OCI-LY7 (cell line): Measurements from ENCODE around the gene KDM8.

Experiments
- EZH2phosphoT487 ChIP-seq: fragments of 200-600 bp; sonication (generic); IDR thresholded peaks from 2 replicates; pipeline ENCODE4 v1.6.1; 2018; ENCODE audit warnings: low read depth, borderline replicate concordance, mild to moderate bottlenecking, mixed run types, antibody characterized with exemption, low read length, moderate library complexity, mixed read lengths
- TF ChIP-seq, protein P1 (sequence below): fragments of 200-600 bp; sonication (generic); conservative IDR thresholded peaks from 2 replicates; pipeline ENCODE4 v1.5.1; 2014; ENCODE audit warnings: mild to moderate bottlenecking, antibody characterized with exemption, low read length, moderate library complexity, mixed read lengths

DNA sequence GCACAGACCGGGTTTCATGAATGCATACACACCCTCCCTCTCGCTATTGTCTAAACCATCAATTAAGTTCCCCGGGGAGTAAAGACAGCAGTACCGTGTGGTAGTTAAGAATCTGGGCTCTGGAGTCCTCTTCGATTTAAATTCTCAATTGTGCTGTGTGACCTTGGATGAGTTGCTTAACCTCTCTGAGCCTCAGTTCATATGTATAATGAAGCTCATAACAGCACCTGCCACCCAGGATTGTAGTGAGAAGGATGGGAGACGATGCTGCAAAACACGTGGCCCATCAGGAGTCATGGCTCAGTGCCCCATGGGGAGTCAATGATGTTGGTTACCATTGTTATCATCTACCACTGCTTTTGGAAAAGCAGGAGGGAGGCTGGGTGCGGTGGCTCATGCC lies 34.5 kb upstream of the KDM8 start:
- TF ChIP-seq, protein P1, sequence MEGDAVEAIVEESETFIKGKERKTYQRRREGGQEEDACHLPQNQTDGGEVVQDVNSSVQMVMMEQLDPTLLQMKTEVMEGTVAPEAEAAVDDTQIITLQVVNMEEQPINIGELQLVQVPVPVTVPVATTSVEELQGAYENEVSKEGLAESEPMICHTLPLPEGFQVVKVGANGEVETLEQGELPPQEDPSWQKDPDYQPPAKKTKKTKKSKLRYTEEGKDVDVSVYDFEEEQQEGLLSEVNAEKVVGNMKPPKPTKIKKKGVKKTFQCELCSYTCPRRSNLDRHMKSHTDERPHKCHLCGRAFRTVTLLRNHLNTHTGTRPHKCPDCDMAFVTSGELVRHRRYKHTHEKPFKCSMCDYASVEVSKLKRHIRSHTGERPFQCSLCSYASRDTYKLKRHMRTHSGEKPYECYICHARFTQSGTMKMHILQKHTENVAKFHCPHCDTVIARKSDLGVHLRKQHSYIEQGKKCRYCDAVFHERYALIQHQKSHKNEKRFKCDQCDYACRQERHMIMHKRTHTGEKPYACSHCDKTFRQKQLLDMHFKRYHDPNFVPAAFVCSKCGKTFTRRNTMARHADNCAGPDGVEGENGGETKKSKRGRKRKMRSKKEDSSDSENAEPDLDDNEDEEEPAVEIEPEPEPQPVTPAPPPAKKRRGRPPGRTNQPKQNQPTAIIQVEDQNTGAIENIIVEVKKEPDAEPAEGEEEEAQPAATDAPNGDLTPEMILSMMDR: no peak
- TF ChIP-seq EZH2phosphoT487: no peak
